HepG2 (cell line): ENCODE results near the gene FGA. TPM values are rescaled to one million over a fixed set of nuclear protein-coding genes. Genes with fewer than 3 reads are reported as not detected.

Experiments used
- ARNTL ChIP-seq: sonication (generic); formaldehyde crosslinking; IDR thresholded peaks from 2 replicates; pipeline ENCODE4 v1.4.0; 2020; ENCODE audit warnings: mild to moderate bottlenecking, missing genetic modification reagents
- KAT7 ChIP-seq: IDR thresholded peaks from 2 replicates; pipeline ENCODE4 v1.6.1; 2018; ENCODE audit warnings: borderline replicate concordance, missing compliant biosample characterization
- MIXL1 ChIP-seq: IDR thresholded peaks from 2 replicates; pipeline ENCODE4 v1.6.1; 2016
- NFKBIZ ChIP-seq: IDR thresholded peaks from 2 replicates; pipeline ENCODE4 v1.6.1; 2018; ENCODE audit warnings: missing genetic modification reagents, missing compliant biosample characterization
- NR2F6 ChIP-seq, 2 experiments: IDR thresholded peaks; 2 replicates each; pipeline ENCODE4 v1.6.1; 2016; ENCODE audit warnings: antibody characterized with exemption in 1 of 2, mild to moderate bottlenecking in 1 of 2
- POGZ ChIP-seq: sonication (generic); formaldehyde crosslinking; IDR thresholded peaks from 2 replicates; pipeline ENCODE4 v1.4.0; 2020; ENCODE audit warnings: mild to moderate bottlenecking, missing genetic modification reagents
- ZBTB38 ChIP-seq: sonication (generic); formaldehyde crosslinking; IDR thresholded peaks from 2 replicates; pipeline ENCODE4 v1.5.1; 2020; ENCODE audit warnings: mild to moderate bottlenecking, missing genetic modification reagents
- ZBTB8A ChIP-seq: sonication (generic); formaldehyde crosslinking; IDR thresholded peaks from 2 replicates; pipeline ENCODE4 v1.4.0; 2020; ENCODE audit warnings: mild to moderate bottlenecking, low read depth, missing genetic modification reagents, borderline replicate concordance
- ZNF207 ChIP-seq: fragments of 450-650 bp; IDR thresholded peaks from 2 replicates; pipeline ENCODE4 v1.6.1; 2016; ENCODE audit warnings: antibody characterized with exemption, borderline replicate concordance
- ZNF253 ChIP-seq: sonication (generic); formaldehyde crosslinking; IDR thresholded peaks from 2 replicates; pipeline ENCODE4 v1.8.0; 2022; ENCODE audit warnings: mild to moderate bottlenecking, missing genetic modification reagents, borderline replicate concordance
- ZNF292 ChIP-seq: sonication (generic); formaldehyde crosslinking; IDR thresholded peaks from 2 replicates; pipeline ENCODE4 v1.8.1; 2022; ENCODE audit warnings: mild to moderate bottlenecking, low read depth, missing genetic modification reagents, borderline replicate concordance
- ZNF34 ChIP-seq: sonication (generic); formaldehyde crosslinking; IDR thresholded peaks from 2 replicates; pipeline ENCODE4 v1.4.0; 2020; ENCODE audit warnings: mild to moderate bottlenecking, missing genetic modification reagents, borderline replicate concordance
- ZNF383 ChIP-seq: sonication (generic); formaldehyde crosslinking; IDR thresholded peaks from 2 replicates; pipeline ENCODE4 v1.4.0; 2020; ENCODE audit warnings: missing genetic modification reagents, mild to moderate bottlenecking, borderline replicate concordance
- ZNF44 ChIP-seq: sonication (generic); formaldehyde crosslinking; IDR thresholded peaks from 2 replicates; pipeline ENCODE4 v1.5.1; 2020; ENCODE audit warnings: mild to moderate bottlenecking, missing genetic modification reagents
- ZNF550 ChIP-seq: sonication (generic); formaldehyde crosslinking; IDR thresholded peaks from 2 replicates; pipeline ENCODE4 v1.4.0; 2020; ENCODE audit warnings: mild to moderate bottlenecking, missing genetic modification reagents, borderline replicate concordance
- ZNF7 ChIP-seq: IDR thresholded peaks from 2 replicates; pipeline ENCODE4 v1.6.1; 2016; ENCODE audit warnings: missing biosample characterization, missing genetic modification reagents
- polyA plus RNA-seq, 8 experiments: library from polyadenylated mRNA; depleted of rRNA in 3 of 8; stranded (reverse) in 7 of 8; unstranded in 1 of 8; fragments of >200 nt; fragmentation: Illumina TruSeq in 4 of 8; extraction: Trizol in 4 of 8; gene quantifications; 2 replicates each; pipeline versions ENCODE4 v1.2.1 to v1.2.3, GENCODE V29; 2011 to 2016; ENCODE audit warnings: low read depth in 4 of 8, missing spikeins in 1 of 8, mixed read lengths in 1 of 8; ENCODE audit not compliant: insufficient read depth in 1 of 8
- total RNA-seq, 5 experiments: library from RNA; depleted of rRNA; stranded (reverse); fragments of >200 nt; fragmentation: Illumina TruSeq; extraction: Trizol; gene quantifications; 2 replicates each; pipeline ENCODE4 v1.2.3, GENCODE V29; 2016; ENCODE audit warnings: low read depth in 1 of 5
- TF ChIP-seq, protein P1 (sequence below): fragments of 450-650 bp; IDR thresholded peaks from 2 replicates; pipeline ENCODE4 v1.6.1; 2016
- TF ChIP-seq, protein P2 (sequence below): sonication (generic); formaldehyde crosslinking; IDR thresholded peaks from 2 replicates; pipeline ENCODE4 v1.4.0; 2020; ENCODE audit warnings: mild to moderate bottlenecking, missing genetic modification reagents, borderline replicate concordance
- TF ChIP-seq, protein P3 (sequence below): sonication (generic); formaldehyde crosslinking; conservative IDR thresholded peaks from 2 replicates; pipeline ENCODE4 v1.4.0; 2020; ENCODE audit warnings: missing genetic modification reagents
- TF ChIP-seq, protein P4 (sequence below), 2 experiments: sonication (generic) in 1 of 2; formaldehyde crosslinking in 1 of 2; IDR thresholded peaks; 2 replicates each; pipeline versions ENCODE4 v1.4.0 to v1.6.1; 2016 to 2020; ENCODE audit warnings: borderline replicate concordance in 1 of 2, low read depth in 1 of 2, mild to moderate bottlenecking in 1 of 2, missing genetic modification reagents in 1 of 2

The FGA gene
- total and polyA plus RNA-seq, 2 of the 13 experiments (the other 11 are each of a cell fraction or from before 2014, with no cell fraction given), result 640 to 1,523 TPM

DNA sequence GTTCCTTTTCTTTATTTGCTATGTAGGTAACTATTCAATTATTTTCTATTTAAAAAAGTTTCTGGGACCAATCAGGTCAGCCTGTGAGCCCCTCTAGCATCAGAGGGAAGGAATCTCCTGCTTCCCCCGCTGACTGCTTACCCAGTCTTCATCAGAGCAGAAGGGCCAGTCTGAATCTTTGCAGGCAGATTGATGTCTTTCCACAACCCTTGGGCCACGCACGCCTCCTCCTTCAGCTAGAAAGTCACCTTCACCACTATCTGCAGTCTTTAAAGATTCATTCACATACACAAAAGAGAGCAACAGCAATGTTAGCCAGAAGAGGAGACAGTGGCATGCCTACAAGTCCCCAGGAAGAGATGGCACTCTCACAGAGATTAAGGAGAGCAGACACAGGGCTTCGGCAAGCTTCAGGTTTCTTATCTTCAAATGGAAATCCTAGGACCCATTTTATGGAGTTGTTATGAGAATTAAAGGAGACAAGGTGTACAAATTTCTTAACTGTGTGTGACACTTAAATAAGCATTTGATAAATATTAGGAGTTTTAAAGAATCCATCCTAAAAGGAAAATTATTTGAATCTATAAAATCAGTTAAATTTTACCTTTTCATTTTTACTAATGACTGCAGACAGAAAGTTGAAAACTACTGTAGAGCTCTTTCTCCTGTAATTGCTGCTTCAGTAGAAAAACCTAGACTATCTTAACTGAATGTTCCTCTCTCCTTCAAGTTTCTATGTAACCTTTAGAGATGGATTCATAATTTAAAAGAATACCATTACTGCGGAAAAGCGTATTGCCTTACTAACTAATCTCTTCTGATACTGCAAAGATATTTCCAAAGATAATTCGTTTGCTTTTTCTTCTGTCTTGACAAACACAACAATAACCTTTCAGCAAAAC, 995 bp downstream of the FGA start (continued):
- no peak for TF ChIP-seq ZBTB8A
- TF ChIP-seq ZNF253 (CRISPR knock-in tag), result no peak
- no peak for TF ChIP-seq MIXL1
- TF ChIP-seq NR2F6 (IDR thresholded peaks at IDR 0.05), result no peak
- no peak for TF ChIP-seq NR2F6 (CRISPR knock-in tag; IDR thresholded peaks at IDR 0.05)
- TF ChIP-seq, protein P1, sequence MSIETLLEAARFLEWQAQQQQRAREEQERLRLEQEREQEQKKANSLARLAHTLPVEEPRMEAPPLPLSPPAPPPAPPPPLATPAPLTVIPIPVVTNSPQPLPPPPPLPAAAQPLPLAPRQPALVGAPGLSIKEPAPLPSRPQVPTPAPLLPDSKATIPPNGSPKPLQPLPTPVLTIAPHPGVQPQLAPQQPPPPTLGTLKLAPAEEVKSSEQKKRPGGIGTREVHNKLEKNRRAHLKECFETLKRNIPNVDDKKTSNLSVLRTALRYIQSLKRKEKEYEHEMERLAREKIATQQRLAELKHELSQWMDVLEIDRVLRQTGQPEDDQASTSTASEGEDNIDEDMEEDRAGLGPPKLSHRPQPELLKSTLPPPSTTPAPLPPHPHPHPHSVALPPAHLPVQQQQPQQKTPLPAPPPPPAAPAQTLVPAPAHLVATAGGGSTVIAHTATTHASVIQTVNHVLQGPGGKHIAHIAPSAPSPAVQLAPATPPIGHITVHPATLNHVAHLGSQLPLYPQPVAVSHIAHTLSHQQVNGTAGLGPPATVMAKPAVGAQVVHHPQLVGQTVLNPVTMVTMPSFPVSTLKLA, result no peak
- TF ChIP-seq ZNF550 (CRISPR knock-in tag), result no peak
- TF ChIP-seq ZNF292, result no peak
- TF ChIP-seq ZNF207, result no peak
- TF ChIP-seq ZNF34 (CRISPR knock-in tag), result 0 out of 2 replicates have a peak, but pooled peaks have one; percentile 45
- TF ChIP-seq, protein P2, sequence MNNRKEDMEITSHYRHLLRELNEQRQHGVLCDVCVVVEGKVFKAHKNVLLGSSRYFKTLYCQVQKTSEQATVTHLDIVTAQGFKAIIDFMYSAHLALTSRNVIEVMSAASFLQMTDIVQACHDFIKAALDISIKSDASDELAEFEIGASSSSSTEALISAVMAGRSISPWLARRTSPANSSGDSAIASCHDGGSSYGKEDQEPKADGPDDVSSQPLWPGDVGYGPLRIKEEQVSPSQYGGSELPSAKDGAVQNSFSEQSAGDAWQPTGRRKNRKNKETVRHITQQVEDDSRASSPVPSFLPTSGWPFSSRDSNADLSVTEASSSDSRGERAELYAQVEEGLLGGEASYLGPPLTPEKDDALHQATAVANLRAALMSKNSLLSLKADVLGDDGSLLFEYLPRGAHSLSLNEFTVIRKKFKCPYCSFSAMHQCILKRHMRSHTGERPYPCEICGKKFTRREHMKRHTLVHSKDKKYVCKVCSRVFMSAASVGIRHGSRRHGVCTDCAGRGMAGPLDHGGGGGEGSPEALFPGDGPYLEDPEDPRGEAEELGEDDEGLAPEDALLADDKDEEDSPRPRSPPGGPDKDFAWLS (CRISPR knock-in tag), result no peak
- no peak for TF ChIP-seq ARNTL (CRISPR knock-in tag)
- TF ChIP-seq, protein P3, sequence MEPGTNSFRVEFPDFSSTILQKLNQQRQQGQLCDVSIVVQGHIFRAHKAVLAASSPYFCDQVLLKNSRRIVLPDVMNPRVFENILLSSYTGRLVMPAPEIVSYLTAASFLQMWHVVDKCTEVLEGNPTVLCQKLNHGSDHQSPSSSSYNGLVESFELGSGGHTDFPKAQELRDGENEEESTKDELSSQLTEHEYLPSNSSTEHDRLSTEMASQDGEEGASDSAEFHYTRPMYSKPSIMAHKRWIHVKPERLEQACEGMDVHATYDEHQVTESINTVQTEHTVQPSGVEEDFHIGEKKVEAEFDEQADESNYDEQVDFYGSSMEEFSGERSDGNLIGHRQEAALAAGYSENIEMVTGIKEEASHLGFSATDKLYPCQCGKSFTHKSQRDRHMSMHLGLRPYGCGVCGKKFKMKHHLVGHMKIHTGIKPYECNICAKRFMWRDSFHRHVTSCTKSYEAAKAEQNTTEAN, result no peak
- TF ChIP-seq, protein P4, sequence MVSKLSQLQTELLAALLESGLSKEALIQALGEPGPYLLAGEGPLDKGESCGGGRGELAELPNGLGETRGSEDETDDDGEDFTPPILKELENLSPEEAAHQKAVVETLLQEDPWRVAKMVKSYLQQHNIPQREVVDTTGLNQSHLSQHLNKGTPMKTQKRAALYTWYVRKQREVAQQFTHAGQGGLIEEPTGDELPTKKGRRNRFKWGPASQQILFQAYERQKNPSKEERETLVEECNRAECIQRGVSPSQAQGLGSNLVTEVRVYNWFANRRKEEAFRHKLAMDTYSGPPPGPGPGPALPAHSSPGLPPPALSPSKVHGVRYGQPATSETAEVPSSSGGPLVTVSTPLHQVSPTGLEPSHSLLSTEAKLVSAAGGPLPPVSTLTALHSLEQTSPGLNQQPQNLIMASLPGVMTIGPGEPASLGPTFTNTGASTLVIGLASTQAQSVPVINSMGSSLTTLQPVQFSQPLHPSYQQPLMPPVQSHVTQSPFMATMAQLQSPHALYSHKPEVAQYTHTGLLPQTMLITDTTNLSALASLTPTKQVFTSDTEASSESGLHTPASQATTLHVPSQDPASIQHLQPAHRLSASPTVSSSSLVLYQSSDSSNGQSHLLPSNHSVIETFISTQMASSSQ (IDR thresholded peaks at IDR 0.05; ENCODE audit: low read depth), result no peak
- TF ChIP-seq, protein P4 (CRISPR knock-in tag; IDR thresholded peaks at IDR 0.05; ENCODE audit: borderline replicate concordance), result no peak
- TF ChIP-seq NFKBIZ (CRISPR knock-in tag), result no peak
- no peak for TF ChIP-seq POGZ (CRISPR knock-in tag)
- TF ChIP-seq KAT7 (CRISPR knock-in tag), result no peak
- TF ChIP-seq ZNF7 (CRISPR knock-in tag), result no peak
- TF ChIP-seq ZBTB38 (CRISPR knock-in tag), result 0 out of 2 replicates have a peak, but pooled peaks have one; percentile 48
- TF ChIP-seq ZNF44 (CRISPR knock-in tag), result no peak
- TF ChIP-seq ZNF383 (CRISPR knock-in tag), result 0 out of 2 replicates have a peak, but pooled peaks have one; percentile 38
